C4-2B (cell line): ENCODE measurements around the gene CYP19A1.

Source experiments
- H3K27ac ChIP-seq: fragments of 450-650 bp; 2 replicates; pipeline ENCODE4 v1.5.1; 2017
- CTCF ChIP-seq: fragments of 450-650 bp; conservative IDR thresholded peaks from 2 replicates; pipeline ENCODE4 v1.5.1; 2017; ENCODE audit warnings: mild to moderate bottlenecking
- ZFX ChIP-seq: fragments of 450-650 bp; IDR thresholded peaks from 2 replicates; pipeline ENCODE4 v1.6.1; 2017

Gene CYP19A1

GRCh38 chr15:51245628-51246027 is 92.8 kb downstream of the CYP19A1 start:
- TF ChIP-seq CTCF (no peak), ZFX (no peak)
- H3K27ac ChIP-seq: no peak overlapping the region

- TF ChIP-seq CTCF (no peak), ZFX (no peak)
- H3K27ac ChIP-seq: no peak overlapping the region
Measured at GRCh38 chr15:51244423-51244869, 94.0 kb downstream of the CYP19A1 start.

GRCh38 chr15:51243774-51244173 is 94.6 kb downstream of the CYP19A1 start:
- no peak for TF ChIP-seq CTCF
- TF ChIP-seq ZFX: no peak
- no peak overlapping the region for H3K27ac ChIP-seq

GRCh38 chr15:51240066-51240465 is 98.3 kb downstream of the CYP19A1 start:
- no peak overlapping the region for H3K27ac ChIP-seq
- TF ChIP-seq ZFX (no peak), CTCF (no peak)

GRCh38 chr15:51237816-51238215 is 100.6 kb downstream of the CYP19A1 start:
- H3K27ac ChIP-seq: no peak overlapping the region
- TF ChIP-seq ZFX (no peak), CTCF (no peak)

GRCh38 chr15:51234176-51234927 is 104.0 kb downstream of the CYP19A1 start:
- no peak overlapping the region for H3K27ac ChIP-seq
- no peak for TF ChIP-seq CTCF
- TF ChIP-seq ZFX: no peak

- TF ChIP-seq ZFX: no peak
- no peak for TF ChIP-seq CTCF
- H3K27ac ChIP-seq: no peak overlapping the region
Measured at GRCh38 chr15:51232581-51232980, 105.8 kb downstream of the CYP19A1 start.
